Daoy (cell line): ENCODE results near the gene SBNO2. TPM values are rescaled to one million over a fixed set of nuclear protein-coding genes. Genes with fewer than 3 reads are reported as not detected.
A peak's percentile ranks its signal among the peaks of the same experiment; 100 is the strongest.
"Not testable (repeated sequence)": the region's sequence is repeated elsewhere in the genome, so short reads cannot be mapped to it uniquely, and the experiment has no call there.

Experiments used
- DNase-seq: peaks from one replicate; pipeline ENCODE4 v3.0.0-alpha.2; 2015; ENCODE audit warnings: low read depth
- total RNA-seq: library from RNA; depleted of rRNA; stranded (reverse); fragments of >200 nt; shearing (Covaris generic); gene quantifications from 2 replicates; pipeline ENCODE4 v1.2.3, GENCODE V29; 2014

Gene SBNO2
- total RNA-seq, 1 experiment from 2014 or later: 37.7 TPM

- DNase-seq: peak; percentile 16
These were observed 32.2 kb upstream of the SBNO2 start for GRCh38 chr19:1206150-1206863.

DNA sequence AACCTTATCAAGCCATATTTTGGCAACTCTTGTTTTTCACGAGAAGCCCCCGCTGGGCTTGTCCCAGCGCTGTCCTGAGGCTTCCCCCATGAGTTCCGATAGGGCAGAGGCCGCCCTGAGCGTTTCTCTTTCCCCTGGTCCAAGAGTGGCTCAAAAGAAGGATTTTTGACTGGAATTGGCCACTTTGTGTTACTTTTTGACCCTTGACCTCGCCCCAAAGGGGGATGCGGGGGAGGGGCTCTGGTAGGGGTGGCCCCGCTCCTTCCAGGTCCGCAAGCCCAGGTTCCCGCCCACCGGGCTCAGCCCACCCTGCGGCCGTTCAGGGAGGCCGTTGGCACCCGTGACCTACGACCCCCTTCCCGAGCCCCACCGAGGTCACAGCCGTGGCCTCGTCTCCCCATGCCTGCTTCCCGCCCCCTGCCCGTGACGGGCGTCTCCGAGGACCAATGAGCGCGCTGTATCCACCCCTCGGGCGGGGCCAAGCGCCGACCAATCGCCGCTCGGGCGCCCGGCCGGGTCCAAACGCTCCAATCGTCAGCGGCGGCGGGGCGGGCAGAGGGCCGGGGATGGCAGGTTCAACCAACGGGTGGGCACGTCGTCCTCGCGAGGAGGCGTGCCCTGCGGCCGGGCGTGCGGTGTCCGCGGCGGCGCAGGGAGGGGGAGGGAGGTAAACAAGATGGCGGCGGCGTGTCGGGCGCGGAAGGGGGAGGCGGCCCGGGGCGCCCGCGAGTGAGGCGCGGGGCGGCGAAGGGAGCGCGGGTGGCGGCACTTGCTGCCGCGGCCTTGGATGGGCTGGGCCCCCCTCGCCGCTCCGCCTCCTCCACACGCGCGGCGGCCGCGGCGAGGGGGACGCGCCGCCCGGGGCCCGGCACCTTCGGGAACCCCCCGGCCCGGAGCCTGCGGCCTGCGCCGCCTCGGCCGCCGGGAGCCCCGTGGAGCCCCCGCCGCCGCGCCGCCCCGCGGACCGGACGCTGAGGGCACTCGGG, 31.3 kb upstream of the SBNO2 start, which contains the start of gene STK11:
TSS of gene STK11 (plus strand) at position 665 of the 986 bp plus-strand sequence. CDS start 1,136 bp downstream, outside the sequence.
- DNase-seq: peak; percentile 99

DNA sequence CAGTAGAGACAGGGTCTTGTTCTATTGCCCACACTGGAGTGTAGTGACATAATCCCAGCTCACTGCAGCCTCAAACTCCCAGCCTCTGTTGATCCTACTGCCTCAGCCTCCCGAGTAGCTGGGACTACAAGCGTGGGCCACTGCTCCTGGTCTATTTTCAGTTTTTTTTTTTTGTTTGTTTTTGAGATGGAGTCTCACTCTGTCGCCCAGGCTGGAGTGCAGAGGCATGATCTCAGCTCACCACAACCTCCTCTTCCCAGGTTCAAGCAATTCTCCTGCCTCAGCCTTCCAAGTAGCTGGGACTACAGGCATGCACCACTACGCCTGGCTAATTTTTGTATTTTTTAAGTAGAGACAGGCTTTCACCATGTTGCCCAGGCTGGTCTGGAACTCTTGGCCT, 26.5 kb upstream of the SBNO2 start:
- DNase-seq: not testable (repeated sequence)

- no peak for DNase-seq
These were observed 25.5 kb upstream of the SBNO2 start for GRCh38 chr19:1199531-1199930.

GRCh38 chr19:1189419-1189818, 15.4 kb upstream of the SBNO2 start:
- DNase-seq: peak; percentile 80

DNA sequence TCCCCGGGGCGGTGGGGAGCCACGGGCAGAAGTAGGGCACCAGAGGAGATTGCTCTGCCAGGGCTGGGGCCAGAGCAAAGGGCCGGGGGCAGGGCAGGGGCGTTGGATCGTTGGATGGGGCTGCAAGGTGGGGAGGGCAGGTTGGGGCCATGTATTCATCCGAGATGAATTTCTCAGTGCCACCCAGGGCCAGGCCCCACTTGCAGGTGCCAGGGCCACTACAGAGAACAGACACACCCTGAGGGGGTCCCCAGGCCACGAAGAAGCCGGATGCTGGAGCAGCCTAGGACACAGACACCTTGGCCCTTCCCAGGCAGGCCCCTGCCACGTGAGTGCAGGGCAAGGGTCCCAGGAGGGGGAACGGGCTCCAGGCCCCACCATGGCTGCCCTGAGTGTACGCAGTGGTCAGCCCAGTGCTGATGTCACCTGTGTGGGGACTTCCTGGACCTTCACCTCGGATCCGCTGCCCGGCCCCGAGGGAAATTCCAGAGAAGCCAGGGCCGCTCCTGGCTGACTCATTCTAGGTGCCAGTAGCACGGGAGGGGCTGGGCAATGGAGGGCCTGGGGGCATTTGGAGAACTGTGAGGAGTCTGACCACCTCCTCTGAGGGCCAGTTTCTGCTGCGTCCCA, 9.6 kb upstream of the SBNO2 start:
- DNase-seq: peak; percentile 88

GRCh38 chr19:1182727-1183126, 8.7 kb upstream of the SBNO2 start:
- DNase-seq: no peak

- no peak for DNase-seq
These were observed 8.0 kb upstream of the SBNO2 start for GRCh38 chr19:1182068-1182467.

- DNase-seq: no peak
These were observed 7.5 kb upstream of the SBNO2 start for GRCh38 chr19:1181606-1182005.

DNA sequence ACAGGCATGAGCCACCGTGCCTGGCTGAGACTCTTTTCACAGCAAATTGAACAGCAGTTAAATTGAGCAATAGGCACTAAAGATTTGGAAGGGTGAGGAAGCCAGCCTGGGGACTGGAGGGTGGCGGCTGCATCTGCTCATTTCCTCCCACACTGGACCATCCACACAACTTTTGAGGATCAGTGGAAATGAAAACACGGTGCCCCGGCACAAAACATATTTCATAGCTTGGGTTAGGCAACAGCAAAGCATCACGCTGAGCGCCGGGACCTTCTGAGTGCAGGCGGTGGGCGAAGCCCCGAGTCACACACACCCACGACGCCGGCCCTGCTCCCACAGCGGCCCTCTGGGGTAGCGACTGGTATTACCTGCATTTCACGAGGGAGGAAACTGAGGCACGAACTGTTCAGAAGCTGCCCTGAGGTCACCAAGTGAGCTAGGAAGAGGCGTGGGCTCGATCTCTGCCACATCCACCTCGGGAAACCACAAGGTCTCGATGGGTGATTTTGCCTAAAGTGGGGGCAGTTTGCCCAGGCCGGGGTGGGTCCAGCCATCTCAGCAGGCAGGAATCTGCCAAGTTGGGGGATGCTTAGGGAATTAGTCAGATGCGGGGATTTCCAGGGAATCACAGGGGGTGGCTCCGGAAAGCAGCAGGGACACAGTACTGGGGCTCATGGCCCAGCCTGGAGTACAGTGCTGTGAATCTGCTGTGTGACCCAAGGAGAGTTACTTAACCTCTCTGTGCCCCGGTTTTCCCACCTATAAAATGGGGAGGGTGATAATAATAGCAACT, 3.5 kb upstream of the SBNO2 start:
- DNase-seq: peak; percentile 98

GRCh38 chr19:1173159-1173844, 766 bp downstream of the SBNO2 start:
- DNase-seq: no peak

DNA sequence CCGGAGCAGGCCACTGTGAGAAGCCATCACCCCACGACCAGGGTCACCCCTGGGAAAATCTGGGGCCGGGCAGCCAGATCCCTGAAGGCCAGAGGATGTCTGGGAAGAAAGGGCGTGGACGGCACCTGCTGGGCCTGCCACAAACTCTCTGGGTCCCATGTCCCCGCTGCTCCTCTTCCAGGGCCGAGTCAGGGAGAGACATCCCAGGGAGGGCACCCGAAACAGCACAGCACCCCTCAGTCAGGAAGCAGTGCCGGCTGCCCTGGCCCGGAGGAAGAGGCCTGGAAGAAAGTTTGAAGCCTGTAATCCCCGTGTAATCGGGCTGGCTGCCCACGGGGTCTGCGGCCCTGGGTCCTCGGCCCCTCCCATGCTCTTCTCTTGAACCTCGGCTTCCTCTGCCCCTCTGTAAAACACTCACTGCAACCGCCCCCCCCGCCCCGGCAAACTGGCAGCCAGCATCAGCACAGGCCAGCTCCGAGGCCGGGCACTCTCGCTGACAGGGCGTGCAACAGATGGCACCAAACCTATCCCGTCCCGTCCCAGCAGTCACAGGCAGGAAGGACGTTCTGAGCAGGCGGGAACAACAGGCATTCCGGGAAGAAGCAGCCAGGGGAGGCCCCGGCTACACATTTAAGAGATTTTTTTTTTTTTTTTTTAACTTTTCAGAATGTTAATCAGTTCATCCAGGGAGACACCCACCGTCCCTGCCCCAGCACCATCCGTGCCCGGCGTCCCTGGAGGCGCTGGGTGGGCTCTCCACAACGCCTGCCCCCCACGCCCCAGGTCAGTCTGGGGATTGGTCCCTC, 1.5 kb downstream of the SBNO2 start:
- DNase-seq: peak; percentile 76

DNA sequence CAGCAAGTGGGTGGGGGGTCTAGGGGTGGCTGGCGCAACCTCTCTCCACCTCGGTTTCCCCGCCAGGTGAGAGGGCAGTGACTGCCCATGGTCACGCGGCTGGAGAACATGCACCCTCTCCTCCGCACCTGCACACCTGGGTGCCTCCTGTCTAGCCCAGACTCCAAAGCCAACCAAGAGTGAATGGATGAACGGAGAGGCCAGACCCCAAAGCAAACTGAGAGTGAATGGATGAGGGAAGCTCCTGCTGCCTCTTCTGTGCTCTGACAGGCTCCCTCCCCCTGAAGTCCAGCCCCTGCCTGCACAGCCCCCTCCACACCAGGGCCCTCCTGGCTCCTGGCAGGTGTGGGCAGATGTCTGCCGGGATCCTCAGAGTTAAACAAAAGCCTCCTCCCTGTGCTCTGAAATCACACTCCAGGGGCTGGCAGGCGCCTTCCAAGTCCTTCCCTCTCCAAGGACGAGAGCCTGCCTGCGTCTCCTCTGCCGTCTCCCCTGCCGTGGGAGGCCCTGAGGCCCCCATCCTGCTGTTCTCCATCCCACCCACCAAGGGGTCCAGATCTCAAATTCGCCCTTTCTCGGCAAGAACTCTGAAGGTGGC, 2.2 kb downstream of the SBNO2 start:
- DNase-seq: no peak

DNA sequence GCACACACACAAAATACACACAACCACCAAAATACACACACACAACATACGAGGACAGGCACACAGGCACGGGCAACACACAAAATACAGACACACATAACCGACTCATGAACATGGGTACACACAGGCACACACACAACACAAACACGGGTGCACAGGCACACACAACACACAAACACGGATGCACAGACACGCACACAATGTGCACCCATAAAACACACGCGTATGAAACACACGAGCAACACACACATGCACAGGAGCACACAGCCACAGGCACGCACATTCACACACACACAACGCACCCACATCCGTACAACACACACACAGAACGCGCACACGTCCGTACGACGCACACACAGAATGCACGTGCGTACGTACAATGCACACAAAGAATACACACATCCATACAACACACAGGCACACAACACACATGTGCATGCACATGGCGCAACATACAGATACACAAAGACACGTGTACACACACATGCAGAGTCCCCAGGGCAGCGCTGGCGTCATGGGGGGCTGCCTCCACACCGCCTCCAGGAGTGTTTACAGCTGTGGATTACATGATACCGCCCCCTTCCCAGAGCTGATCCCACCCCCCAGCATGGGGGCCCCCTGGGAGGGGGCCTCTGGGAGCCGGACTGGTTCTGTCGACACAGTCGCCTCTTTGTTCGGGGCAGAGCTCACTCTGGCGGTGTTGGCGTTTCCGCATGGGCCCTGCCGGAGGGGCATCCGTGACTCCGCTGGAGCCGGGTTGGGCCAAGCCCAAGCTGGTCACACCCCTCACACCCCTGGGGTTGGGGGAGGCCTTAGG, 2.9 kb downstream of the SBNO2 start:
- DNase-seq: no peak

DNA sequence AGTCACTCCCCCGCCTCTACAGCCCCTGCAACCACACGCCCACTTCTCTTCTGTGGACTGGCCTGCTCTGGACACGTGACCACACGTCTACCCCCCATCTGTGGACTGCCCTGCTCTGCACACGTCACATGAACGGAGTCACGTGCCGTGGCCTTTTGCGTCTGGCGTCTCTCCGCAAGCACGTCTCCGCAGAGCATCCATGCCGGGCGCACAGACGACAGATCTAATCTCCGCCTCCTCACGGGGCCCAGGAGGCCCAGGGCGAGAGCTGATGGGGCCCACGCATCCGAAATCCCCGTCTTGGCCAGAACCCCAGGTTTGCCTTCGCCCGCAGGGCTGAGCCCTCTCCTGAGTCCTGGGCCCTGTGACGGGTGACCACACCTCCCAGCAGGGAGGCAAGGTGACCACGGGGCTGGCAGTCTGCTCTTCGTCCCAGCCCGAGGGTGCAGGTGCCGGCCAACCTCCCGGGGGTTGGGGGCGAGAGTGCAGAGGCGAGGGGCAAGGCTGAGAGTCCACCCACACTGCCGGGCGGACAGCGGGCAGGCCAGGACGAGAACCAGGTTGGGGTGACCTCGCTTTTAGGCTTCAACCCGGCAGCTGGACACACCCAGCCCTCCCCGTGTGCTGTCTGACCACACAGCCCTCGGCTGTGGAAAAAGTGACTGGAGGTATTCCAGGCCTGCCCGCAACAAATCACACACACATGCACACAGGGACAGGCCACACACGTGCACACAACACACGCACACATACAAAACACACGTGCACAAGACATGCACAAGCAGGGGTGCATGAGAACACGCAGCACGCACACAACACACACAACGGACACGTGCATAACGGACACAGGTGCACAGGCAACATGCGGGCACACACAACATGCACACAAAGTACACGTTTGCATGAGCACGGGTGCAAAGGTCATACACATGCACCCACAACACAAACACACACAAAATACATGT, 3.9 kb downstream of the SBNO2 start:
- DNase-seq: peak; percentile 90

- DNase-seq: no peak
These were observed 4.7 kb downstream of the SBNO2 start for GRCh38 chr19:1169411-1169791.
